ENCODE data around the gene EYA3.

- TF ChIP-seq CTCF (conservative IDR thresholded peaks at IDR 0.05) (no peak), ZFX (IDR thresholded peaks at IDR 0.05) (no peak)
Observed at GRCh38 chr1:27931759-27932158, 156.7 kb downstream of the EYA3 start.
